Activated naive CD4-positive, alpha-beta T cell treated with anti-CD3 and anti-CD28 coated beads, Interleukin-2, amount 50 U/mL, for 72 hours (primary cell): ENCODE data around the gene SDK2. TPM values are rescaled to one million over a fixed set of nuclear protein-coding genes. Genes with fewer than 3 reads are reported as not detected.
A peak's percentile ranks its signal among the peaks of the same experiment; 100 is the strongest.

Source experiments
- ATAC-seq, 2 donors: fragments of 150-1000 bp; cut with Tn5 transposase; 2 replicates each; pipeline ENCODE4 v1.10.0; 2021; ENCODE audit warnings: mild to moderate bottlenecking in 2 of 2, moderate library complexity in 2 of 2
- DNase-seq, 2 donors: peaks; one replicate each; pipeline ENCODE4 v3.0.0; 2021 to 2022; ENCODE audit warnings: low spot score in 2 of 2
- H3K27ac Mint-ChIP-seq, 2 donors: one replicate each; pipeline ENCODE4 v1.8.0; 2022; ENCODE audit warnings: mild to moderate bottlenecking in 2 of 2, mixed read lengths in 2 of 2
- H3K36me3 Mint-ChIP-seq, 2 donors: one replicate each; pipeline ENCODE4 v1.8.0; 2022; ENCODE audit warnings: mixed read lengths in 2 of 2
- H3K9me3 Mint-ChIP-seq, 2 donors: one replicate each; pipeline ENCODE4 v1.8.0; 2022; ENCODE audit warnings: mixed read lengths in 2 of 2
- total RNA-seq, 2 donors: library from RNA; stranded (reverse); gene quantifications; one replicate each; pipeline ENCODE4 v1.2.3, GENCODE V29; 2022

The SDK2 gene
- total RNA-seq, 2 donors from 2014 or later = 0.66 to 1.5 TPM

GRCh38 chr17:73663614-73664013, 19.4 kb upstream of the SDK2 start:
- no peaks in the 10 kb centered on the region for H3K9me3 Mint-ChIP-seq
- ATAC-seq (no peak), DNase-seq (no peak)
- H3K27ac Mint-ChIP-seq = no peak overlapping the region
- no peaks in the 10 kb centered on the region for H3K36me3 Mint-ChIP-seq

GRCh38 chr17:73660366-73660765, 16.1 kb upstream of the SDK2 start:
- no peak overlapping the region for H3K27ac Mint-ChIP-seq
- H3K36me3 Mint-ChIP-seq = peaks cover 0 to 4% of the 10 kb centered on the region in 2 donors
- no peak for DNase-seq

GRCh38 chr17:73658821-73659515, 14.7 kb upstream of the SDK2 start:
- Mint-ChIP-seq H3K27ac (no peak overlapping the region), H3K9me3 (peaks cover 10 to 13% of the 10 kb centered on the region in 2 donors), H3K36me3 (peaks cover 11 to 17% of the 10 kb centered on the region in 2 donors)
- DNase-seq (no peak), ATAC-seq (no peak)

More at GRCh38 chr17:73660366-73660765, 16.1 kb upstream of the SDK2 start:
- no peak for ATAC-seq
- H3K9me3 Mint-ChIP-seq = no peaks in the 10 kb centered on the region

GRCh38 chr17:73657473-73658116, 13.3 kb upstream of the SDK2 start:
- ATAC-seq = no peak
- Mint-ChIP-seq H3K36me3 (peaks cover 17% of the 10 kb centered on the region in 2 donors), H3K27ac (no peak overlapping the region), H3K9me3 (peaks cover 16 to 21% of the 10 kb centered on the region in 2 donors)
- no peak for DNase-seq

- DNase-seq (no peak), ATAC-seq (no peak)
- Mint-ChIP-seq H3K27ac (no peak overlapping the region), H3K9me3 (peaks cover 16 to 21% of the 10 kb centered on the region in 2 donors), H3K36me3 (peaks cover 17% of the 10 kb centered on the region in 2 donors)
These were observed 10.0 kb upstream of the SDK2 start for GRCh38 chr17:73654241-73654640.

GRCh38 chr17:73653810-73654209, 9.6 kb upstream of the SDK2 start:
- ATAC-seq (no peak), DNase-seq (no peak)
- Mint-ChIP-seq H3K9me3 (peaks cover 16 to 21% of the 10 kb centered on the region in 2 donors), H3K36me3 (peaks cover 17% of the 10 kb centered on the region in 2 donors), H3K27ac (no peak overlapping the region)

- no peak for ATAC-seq
- no peak overlapping the region for H3K27ac Mint-ChIP-seq
- no peak for DNase-seq
- H3K9me3 Mint-ChIP-seq = peaks cover 16 to 21% of the 10 kb centered on the region in 2 donors
- H3K36me3 Mint-ChIP-seq = peaks cover 17% of the 10 kb centered on the region in 2 donors
These were observed 8.7 kb upstream of the SDK2 start for GRCh38 chr17:73652886-73653480.

- Mint-ChIP-seq H3K36me3 (peaks cover 17% of the 10 kb centered on the region in 2 donors), H3K27ac (no peak overlapping the region), H3K9me3 (peaks cover 16 to 21% of the 10 kb centered on the region in 2 donors)
- DNase-seq (no peak), ATAC-seq (no peak)
These were observed 6.5 kb upstream of the SDK2 start for GRCh38 chr17:73650617-73651200.

GRCh38 chr17:73650140-73650539, 5.9 kb upstream of the SDK2 start:
- DNase-seq (no peak), ATAC-seq (peak in 1 of 2 donors; percentile 79)
- Mint-ChIP-seq H3K9me3 (peaks cover 16 to 19% of the 10 kb centered on the region in 2 donors), H3K36me3 (peaks cover 11 to 16% of the 10 kb centered on the region in 2 donors), H3K27ac (no peak overlapping the region)

GRCh38 chr17:73648974-73649373, 4.7 kb upstream of the SDK2 start:
- DNase-seq (no peak), ATAC-seq (no peak)
- Mint-ChIP-seq H3K27ac (no peak overlapping the region), H3K9me3 (peaks cover 6 to 8% of the 10 kb centered on the region in 2 donors), H3K36me3 (peaks cover 0 to 6% of the 10 kb centered on the region in 2 donors)

GRCh38 chr17:73648543-73648820, 4.2 kb upstream of the SDK2 start:
- H3K9me3 Mint-ChIP-seq = peaks cover 3 to 4% of the 10 kb centered on the region in 2 donors
- DNase-seq (no peak), ATAC-seq (no peak)
- peaks cover 0 to 3% of the 10 kb centered on the region in 2 donors for H3K36me3 Mint-ChIP-seq
- no peak overlapping the region for H3K27ac Mint-ChIP-seq

- H3K9me3 Mint-ChIP-seq = no peaks in the 10 kb centered on the region
- no peaks in the 10 kb centered on the region for H3K36me3 Mint-ChIP-seq
- no peak for ATAC-seq
- no peak for DNase-seq
- H3K27ac Mint-ChIP-seq = no peak overlapping the region
These were observed 3.7 kb upstream of the SDK2 start for GRCh38 chr17:73647772-73648542.

- DNase-seq (no peak), ATAC-seq (no peak)
- no peak overlapping the region for H3K27ac Mint-ChIP-seq
- H3K9me3 Mint-ChIP-seq = no peaks in the 10 kb centered on the region
- H3K36me3 Mint-ChIP-seq = no peaks in the 10 kb centered on the region
These were observed 3.1 kb upstream of the SDK2 start for GRCh38 chr17:73647301-73647695.

GRCh38 chr17:73646409-73647300, 2.4 kb upstream of the SDK2 start:
- Mint-ChIP-seq H3K9me3 (no peaks in the 10 kb centered on the region), H3K36me3 (no peaks in the 10 kb centered on the region), H3K27ac (no peak overlapping the region)
- DNase-seq (peak in 1 of 2 donors; percentile 14), ATAC-seq (no peak)

- H3K9me3 Mint-ChIP-seq = no peaks in the 10 kb centered on the region
- peak in 1 of 2 donors; percentile 40 for DNase-seq
These were observed 1.0 kb upstream of the SDK2 start for GRCh38 chr17:73645050-73645871.

More at GRCh38 chr17:73645050-73645871, 1.0 kb upstream of the SDK2 start:
- no peak overlapping the region for H3K27ac Mint-ChIP-seq
- H3K36me3 Mint-ChIP-seq = no peaks in the 10 kb centered on the region
- ATAC-seq = peak; percentile 50 to 64
